Right kidney (tissue), 1 donor: Measurements from ENCODE around the gene DTX1.
A peak's percentile ranks its signal among the peaks of the same experiment; 100 is the strongest.

Experiments used
- DNase-seq: peaks from one replicate; pipeline ENCODE4 v3.0.0-alpha.2; 2016

Gene DTX1

GRCh38 chr12:113093409-113094101, 37.0 kb downstream of the DTX1 start:
- DNase-seq, result no peak

GRCh38 chr12:113094738-113095137, 38.2 kb downstream of the DTX1 start:
- DNase-seq, result no peak

GRCh38 chr12:113095405-113095804, 38.9 kb downstream of the DTX1 start:
- no peak for DNase-seq

- DNase-seq, result no peak
Observed at GRCh38 chr12:113096675-113097461, 40.3 kb downstream of the DTX1 start.

GRCh38 chr12:113097716-113098440, 41.3 kb downstream of the DTX1 start:
- DNase-seq, result peak; percentile 20

- peak; percentile 77 for DNase-seq
Observed at GRCh38 chr12:113098441-113099028, 42.0 kb downstream of the DTX1 start.

- DNase-seq, result no peak
Observed at GRCh38 chr12:113099364-113099763, 42.8 kb downstream of the DTX1 start.

GRCh38 chr12:113099764-113100163, 43.2 kb downstream of the DTX1 start:
- no peak for DNase-seq

GRCh38 chr12:113101751-113102150, 45.2 kb downstream of the DTX1 start:
- no peak for DNase-seq

- no peak for DNase-seq
Observed at GRCh38 chr12:113102811-113103210, 46.3 kb downstream of the DTX1 start.

- peak; percentile 60 for DNase-seq
Observed at GRCh38 chr12:113103756-113104450, 47.4 kb downstream of the DTX1 start.

- no peak for DNase-seq
Observed at GRCh38 chr12:113104953-113105510, 48.5 kb downstream of the DTX1 start.

- DNase-seq, result no peak
Observed at GRCh38 chr12:113105606-113106271, 49.2 kb downstream of the DTX1 start.

GRCh38 chr12:113106361-113106760, 49.8 kb downstream of the DTX1 start:
- DNase-seq, result no peak

- no peak for DNase-seq
Observed at GRCh38 chr12:113108308-113108707, 51.8 kb downstream of the DTX1 start.

GRCh38 chr12:113109360-113109759, 52.8 kb downstream of the DTX1 start:
- DNase-seq, result no peak

- DNase-seq, result no peak
Observed at GRCh38 chr12:113109872-113110599, 53.5 kb downstream of the DTX1 start.

GRCh38 chr12:113111247-113111646, 54.7 kb downstream of the DTX1 start:
- no peak for DNase-seq

GRCh38 chr12:113112043-113112899, 55.7 kb downstream of the DTX1 start:
- no peak for DNase-seq

GRCh38 chr12:113113397-113113796, 56.9 kb downstream of the DTX1 start:
- no peak for DNase-seq
